Adrenal gland (tissue), 5 donors: Measurements from ENCODE around the gene NPBWR2.

ENCODE experiments used
- CTCF ChIP-seq, 6 experiments: fragments of 450-650 bp in 4 of 6; fragments of 200-600 bp in 2 of 6; sonication (generic) in 1 of 6; IDR thresholded peaks; 1 replicate in 5 of 6; 2 replicates in 1 of 6; pipeline versions ENCODE4 v1.5.1 to v1.8.0; 2016 to 2021; ENCODE audit warnings: antibody characterized with exemption in 6 of 6, mild to moderate bottlenecking in 2 of 6, moderate library complexity in 1 of 6
- POLR2A ChIP-seq, 2 donors: fragments of 450-650 bp; IDR thresholded peaks; one replicate each; pipeline ENCODE4 v1.6.1; 2017; ENCODE audit warnings: antibody characterized with exemption in 2 of 2, mild to moderate bottlenecking in 2 of 2, moderate library complexity in 1 of 2
- donor health status: DM: no; HTN: no; CAD: no.

- no peak for TF ChIP-seq CTCF (IDR thresholded peaks at IDR 0.05)
- TF ChIP-seq POLR2A (IDR thresholded peaks at IDR 0.05): no peak
These were observed 867 bp downstream of the NPBWR2 start for GRCh38 chr20:64106435-64106961.
